Activated T-helper 2 cell treated with anti-CD3 and anti-CD28 coated beads, Interferon-gamma antibody, Interleukin-2, Interleukin-4, amounts not matched to agents 10 μg/mL and 5 μg/mL and 100 μg/mL, durations not matched to agents 14 hours and 24 hours and 36 hours (primary cell): ENCODE measurements around the gene NEURL4. TPM values are rescaled to one million over a fixed set of nuclear protein-coding genes. Genes with fewer than 3 reads are reported as not detected.

Experiments
- DNase-seq: peaks from one replicate; pipeline ENCODE4 v3.0.0; 2021; ENCODE audit warnings: low spot score
- H3K27ac Mint-ChIP-seq: one replicate; pipeline ENCODE4 v1.8.0; 2021; ENCODE audit warnings: mixed read lengths
- H3K27me3 Mint-ChIP-seq: one replicate; pipeline ENCODE4 v1.8.0; 2021; ENCODE audit warnings: low read depth, mixed read lengths
- H3K36me3 Mint-ChIP-seq: one replicate; pipeline ENCODE4 v1.8.0; 2021; ENCODE audit warnings: low read depth, mixed read lengths
- H3K4me1 Mint-ChIP-seq: one replicate; pipeline ENCODE4 v1.8.0; 2021; ENCODE audit warnings: low read depth, mixed read lengths
- H3K4me3 Mint-ChIP-seq: one replicate; pipeline ENCODE4 v1.8.0; 2021; ENCODE audit warnings: low read depth, mild to moderate bottlenecking, moderate library complexity, mixed read lengths
- H3K9me3 Mint-ChIP-seq: one replicate; pipeline ENCODE4 v1.8.0; 2021; ENCODE audit warnings: mixed read lengths
- intact Hi-C: fragments of 100-400 bp; cut with micrococcal nuclease; formaldehyde crosslinking; loops from one replicate; pipeline ENCODE4 v1.15.1; 2023
- total RNA-seq: library from RNA; stranded (reverse); gene quantifications from 2 replicates; pipeline ENCODE4 v1.2.3, GENCODE V29; 2022

The NEURL4 gene
- total RNA-seq, 1 donor from 2014 or later: 47.7 TPM

- H3K36me3 Mint-ChIP-seq: peaks cover 77% of the 10 kb centered on the region
- H3K27ac Mint-ChIP-seq: peak overlapping the region; percentile 65
- no peaks in the 10 kb centered on the region for H3K27me3 Mint-ChIP-seq
- H3K9me3 Mint-ChIP-seq: no peaks in the 10 kb centered on the region
- H3K4me3 Mint-ChIP-seq: peak overlapping the region; percentile 81
- H3K4me1 Mint-ChIP-seq: peaks cover 48% of the 10 kb centered on the region
- no peak for DNase-seq
- intact Hi-C loops: loop anchor here (2.0 kb wide), 1 partner anchor 171 kb away; the partner anchor contains the start of gene POLR2A
These were observed 15.0 kb downstream of the NEURL4 start for GRCh38 chr17:7313890-7314718.

GRCh38 chr17:7313088-7313889, 15.8 kb downstream of the NEURL4 start:
- intact Hi-C loops: no loop called here
- Mint-ChIP-seq H3K4me3 (peak overlapping the region; percentile 81), H3K27me3 (no peaks in the 10 kb centered on the region), H3K36me3 (peaks cover 78% of the 10 kb centered on the region), H3K9me3 (no peaks in the 10 kb centered on the region), H3K27ac (peak overlapping the region; percentile 59), H3K4me1 (peaks cover 51% of the 10 kb centered on the region)
- no peak for DNase-seq

GRCh38 chr17:7312432-7313087, 16.6 kb downstream of the NEURL4 start:
- peaks cover 51% of the 10 kb centered on the region for H3K4me1 Mint-ChIP-seq
- no peaks in the 10 kb centered on the region for H3K27me3 Mint-ChIP-seq
- H3K27ac Mint-ChIP-seq: no peak overlapping the region
- intact Hi-C loops: no loop called here
- H3K4me3 Mint-ChIP-seq: peak overlapping the region; percentile 42
- H3K36me3 Mint-ChIP-seq: peaks cover 73% of the 10 kb centered on the region
- DNase-seq: no peak
- H3K9me3 Mint-ChIP-seq: no peaks in the 10 kb centered on the region

- peaks cover 65% of the 10 kb centered on the region for H3K36me3 Mint-ChIP-seq
- H3K4me1 Mint-ChIP-seq: peaks cover 51% of the 10 kb centered on the region
- H3K4me3 Mint-ChIP-seq: peak overlapping the region; percentile 94
- H3K9me3 Mint-ChIP-seq: no peaks in the 10 kb centered on the region
- intact Hi-C loops: no loop called here
- H3K27ac Mint-ChIP-seq: peak overlapping the region; percentile 69
- no peaks in the 10 kb centered on the region for H3K27me3 Mint-ChIP-seq
- DNase-seq: no peak
These were observed 17.9 kb downstream of the NEURL4 start for GRCh38 chr17:7311110-7311705.

- DNase-seq: no peak
- Mint-ChIP-seq H3K27me3 (no peaks in the 10 kb centered on the region), H3K27ac (peak overlapping the region; percentile 95), H3K36me3 (peaks cover 61% of the 10 kb centered on the region), H3K4me1 (peaks cover 53% of the 10 kb centered on the region), H3K4me3 (peak overlapping the region; percentile 94), H3K9me3 (no peaks in the 10 kb centered on the region)
- intact Hi-C loops: loop anchor here (5.0 kb wide), 2 partner anchors 128 to 263 kb away; partner anchors contain the start of genes FGF11 and TMEM102
These were observed 19.5 kb downstream of the NEURL4 start for GRCh38 chr17:7309628-7310027.

GRCh38 chr17:7308625-7309433, 20.3 kb downstream of the NEURL4 start:
- intact Hi-C loops: loop anchor here (1.0 to 5.0 kb wide), 3 partner anchors 128 to 263 kb away; partner anchors contain the start of genes FGF11, POLR2A and TMEM102
- peaks cover 46% of the 10 kb centered on the region for H3K4me1 Mint-ChIP-seq
- H3K9me3 Mint-ChIP-seq: no peaks in the 10 kb centered on the region
- H3K36me3 Mint-ChIP-seq: peaks cover 54% of the 10 kb centered on the region
- H3K27me3 Mint-ChIP-seq: no peaks in the 10 kb centered on the region
- peak overlapping the region; percentile 94 for H3K4me3 Mint-ChIP-seq
- peak; percentile 80 for DNase-seq
- peak overlapping the region; percentile 95 for H3K27ac Mint-ChIP-seq

GRCh38 chr17:7307686-7308624, 21.2 kb downstream of the NEURL4 start:
- Mint-ChIP-seq H3K27me3 (no peaks in the 10 kb centered on the region), H3K27ac (peak overlapping the region; percentile 97), H3K36me3 (peaks cover 45% of the 10 kb centered on the region), H3K4me1 (peaks cover 38% of the 10 kb centered on the region), H3K9me3 (no peaks in the 10 kb centered on the region), H3K4me3 (peak overlapping the region; percentile 94)
- peak; percentile 47 for DNase-seq
- intact Hi-C loops: loop anchor here (1.0 to 5.0 kb wide), 9 partner anchors 14 to 379 kb away; partner anchors contain the start of genes ELP5, FGF11, GABARAP and NEURL4

- Mint-ChIP-seq H3K36me3 (peaks cover 36% of the 10 kb centered on the region), H3K4me3 (peak within 1 kb of the TSS; percentile 94), H3K9me3 (no peaks in the 10 kb centered on the region), H3K27me3 (peaks cover under 1% of the 10 kb centered on the region), H3K27ac (peak within 1 kb of the TSS; percentile 97), H3K4me1 (peaks cover 32% of the 10 kb centered on the region)
- intact Hi-C loops: loop anchor here (1.0 to 5.0 kb wide), 8 partner anchors 13 to 380 kb away; partner anchors contain the start of genes ELP5, FGF11, GABARAP and NEURL4
- DNase-seq: peak; percentile 99
These were observed 22.0 kb downstream of the NEURL4 start, which contains the start of gene EIF5A for GRCh38 chr17:7306911-7307685. EIF5A (plus strand) TSS chr17:7307628; CDS start chr17:7309636, 2,008 bp downstream.

GRCh38 chr17:7304179-7304578, 25.0 kb downstream of the NEURL4 start:
- H3K27me3 Mint-ChIP-seq: peaks cover 10% of the 10 kb centered on the region
- H3K4me3 Mint-ChIP-seq: peak overlapping the region; percentile 13
- intact Hi-C loops: no loop called here
- peak overlapping the region; percentile 28 for H3K27ac Mint-ChIP-seq
- peaks cover 9% of the 10 kb centered on the region for H3K4me1 Mint-ChIP-seq
- peaks cover 8% of the 10 kb centered on the region for H3K36me3 Mint-ChIP-seq
- H3K9me3 Mint-ChIP-seq: no peaks in the 10 kb centered on the region
- no peak for DNase-seq

- no peak overlapping the region for H3K4me3 Mint-ChIP-seq
- no peaks in the 10 kb centered on the region for H3K9me3 Mint-ChIP-seq
- intact Hi-C loops: loop anchor here (1.0 to 2.0 kb wide), 3 partner anchors 16 to 250 kb away; partner anchors contain the start of gene ELP5
- no peaks in the 10 kb centered on the region for H3K36me3 Mint-ChIP-seq
- peaks cover 13% of the 10 kb centered on the region for H3K4me1 Mint-ChIP-seq
- H3K27me3 Mint-ChIP-seq: peaks cover 36% of the 10 kb centered on the region
- no peak overlapping the region for H3K27ac Mint-ChIP-seq
- DNase-seq: peak; percentile 64
These were observed 32.8 kb downstream of the NEURL4 start for GRCh38 chr17:7296189-7296861.
